Measurements from ENCODE around the gene CDC73.

DNA sequence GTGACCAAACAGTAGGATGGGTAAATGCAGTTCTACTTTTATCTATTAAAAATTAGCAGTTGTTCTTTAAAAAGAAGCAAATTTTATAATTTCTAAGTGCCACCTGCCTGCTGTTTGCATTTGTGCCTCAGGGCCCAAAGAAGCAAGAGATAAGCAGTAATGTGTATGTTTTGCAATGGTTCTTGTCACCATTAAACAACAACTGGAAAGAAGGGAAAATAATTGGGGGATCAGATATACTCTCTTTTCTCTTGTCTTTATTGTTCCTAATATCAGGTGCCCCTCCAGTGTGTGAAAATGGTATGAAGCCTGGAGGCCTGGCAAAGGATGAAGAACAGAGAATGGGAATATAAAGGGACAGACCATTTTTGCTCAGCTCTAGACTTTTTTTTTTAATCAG is 55.0 kb downstream of the CDC73 start:
- TF ChIP-seq EZH2phosphoT487 (IDR thresholded peaks at IDR 0.05) (no peak), EZH2 (IDR thresholded peaks at IDR 0.05) (no peak)
- TF ChIP-seq, protein P1, sequence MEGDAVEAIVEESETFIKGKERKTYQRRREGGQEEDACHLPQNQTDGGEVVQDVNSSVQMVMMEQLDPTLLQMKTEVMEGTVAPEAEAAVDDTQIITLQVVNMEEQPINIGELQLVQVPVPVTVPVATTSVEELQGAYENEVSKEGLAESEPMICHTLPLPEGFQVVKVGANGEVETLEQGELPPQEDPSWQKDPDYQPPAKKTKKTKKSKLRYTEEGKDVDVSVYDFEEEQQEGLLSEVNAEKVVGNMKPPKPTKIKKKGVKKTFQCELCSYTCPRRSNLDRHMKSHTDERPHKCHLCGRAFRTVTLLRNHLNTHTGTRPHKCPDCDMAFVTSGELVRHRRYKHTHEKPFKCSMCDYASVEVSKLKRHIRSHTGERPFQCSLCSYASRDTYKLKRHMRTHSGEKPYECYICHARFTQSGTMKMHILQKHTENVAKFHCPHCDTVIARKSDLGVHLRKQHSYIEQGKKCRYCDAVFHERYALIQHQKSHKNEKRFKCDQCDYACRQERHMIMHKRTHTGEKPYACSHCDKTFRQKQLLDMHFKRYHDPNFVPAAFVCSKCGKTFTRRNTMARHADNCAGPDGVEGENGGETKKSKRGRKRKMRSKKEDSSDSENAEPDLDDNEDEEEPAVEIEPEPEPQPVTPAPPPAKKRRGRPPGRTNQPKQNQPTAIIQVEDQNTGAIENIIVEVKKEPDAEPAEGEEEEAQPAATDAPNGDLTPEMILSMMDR (IDR thresholded peaks at IDR 0.05) = no peak
